DMS153 treated with DMSO at 0.1 percent for 48 hours (cell line): ENCODE measurements around the gene CDSN.
A peak's percentile ranks its signal among the peaks of the same experiment; 100 is the strongest.
"Not testable (repeated sequence)": the region's sequence is repeated elsewhere in the genome, so short reads cannot be mapped to it uniquely, and the experiment has no call there.

ENCODE experiments used
- DNase-seq: peaks from one replicate; lab custom pipeline; 2025; ENCODE audit not compliant: unreplicated experiment; lab: John Stamatoyannopoulos, UW

The CDSN gene, protein sequence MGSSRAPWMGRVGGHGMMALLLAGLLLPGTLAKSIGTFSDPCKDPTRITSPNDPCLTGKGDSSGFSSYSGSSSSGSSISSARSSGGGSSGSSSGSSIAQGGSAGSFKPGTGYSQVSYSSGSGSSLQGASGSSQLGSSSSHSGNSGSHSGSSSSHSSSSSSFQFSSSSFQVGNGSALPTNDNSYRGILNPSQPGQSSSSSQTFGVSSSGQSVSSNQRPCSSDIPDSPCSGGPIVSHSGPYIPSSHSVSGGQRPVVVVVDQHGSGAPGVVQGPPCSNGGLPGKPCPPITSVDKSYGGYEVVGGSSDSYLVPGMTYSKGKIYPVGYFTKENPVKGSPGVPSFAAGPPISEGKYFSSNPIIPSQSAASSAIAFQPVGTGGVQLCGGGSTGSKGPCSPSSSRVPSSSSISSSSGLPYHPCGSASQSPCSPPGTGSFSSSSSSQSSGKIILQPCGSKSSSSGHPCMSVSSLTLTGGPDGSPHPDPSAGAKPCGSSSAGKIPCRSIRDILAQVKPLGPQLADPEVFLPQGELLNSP

DNA sequence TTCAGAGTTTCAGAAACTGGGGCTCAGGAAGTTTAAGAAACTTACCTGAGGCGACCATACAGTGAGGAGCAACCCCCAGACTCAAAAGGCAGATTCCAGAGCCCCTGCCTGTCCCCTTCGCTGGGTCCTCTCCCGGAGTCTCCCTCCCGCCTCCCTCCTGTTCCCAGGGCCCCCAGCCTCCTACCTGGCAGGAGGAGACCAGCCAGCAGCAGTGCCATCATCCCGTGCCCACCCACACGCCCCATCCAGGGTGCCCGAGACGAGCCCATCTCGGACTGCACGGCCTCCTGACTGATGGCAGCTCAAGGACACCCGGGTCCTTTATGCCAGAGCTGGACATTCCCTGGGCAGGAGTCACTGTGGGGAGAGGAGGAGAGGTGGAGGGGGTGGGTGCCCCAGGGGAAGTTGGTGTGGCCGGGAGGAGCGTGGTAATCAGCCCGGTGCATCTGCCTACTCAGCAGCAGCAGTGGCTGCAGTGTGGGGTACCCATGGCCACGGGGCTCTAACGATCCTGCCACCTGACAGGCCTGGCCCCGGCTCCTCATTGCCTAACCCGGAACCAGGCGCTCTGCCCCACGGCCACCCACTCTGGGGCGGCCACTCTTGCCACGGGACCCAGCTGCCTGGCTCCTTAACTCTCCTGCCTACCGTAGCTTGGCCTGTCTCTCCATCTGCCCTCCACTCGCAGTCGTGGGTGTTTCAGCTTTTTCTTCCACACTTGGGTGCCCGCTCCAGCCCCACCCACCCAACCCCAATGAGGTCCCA, at the start of gene CDSN:
Gene CDSN (minus strand): TSS at position 296 of the 765 bp plus-strand sequence. CDS start 27 bp downstream, at position 269.
- no peak for DNase-seq

DNA sequence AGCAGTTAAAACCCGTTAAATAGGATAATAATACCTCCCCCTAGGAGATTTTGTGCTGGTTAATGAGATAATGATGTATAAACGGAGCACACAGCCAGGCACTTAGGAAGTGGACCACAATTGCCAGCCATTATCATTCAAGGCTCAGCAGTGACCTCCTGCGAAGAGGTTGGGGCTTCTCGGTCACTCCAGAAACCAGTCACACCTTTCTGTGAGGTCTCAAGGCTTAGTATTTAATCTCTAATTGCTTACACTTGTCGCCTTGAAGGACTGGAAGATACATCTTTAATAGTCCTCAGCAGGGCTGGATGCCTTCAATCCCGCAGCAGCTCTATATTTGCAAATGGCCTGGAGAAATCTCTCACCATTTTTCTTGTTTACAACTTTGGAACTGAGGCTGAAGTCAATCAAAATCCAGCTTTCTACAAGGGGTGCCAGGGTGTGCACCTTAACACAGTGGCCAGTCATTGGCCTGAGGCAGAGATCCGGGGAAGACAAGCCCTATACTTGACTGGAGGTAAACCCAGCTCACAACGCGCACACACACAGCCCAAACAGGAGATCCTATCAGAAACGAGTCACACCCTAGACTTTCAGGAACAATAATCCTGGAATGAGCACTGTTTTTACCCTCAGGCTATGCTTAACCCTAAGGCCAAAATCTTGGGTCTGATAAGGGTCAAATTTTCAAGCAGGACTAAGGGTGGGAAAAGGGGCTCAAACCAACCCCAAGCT, 49.0 kb upstream of the CDSN start:
- DNase-seq = no peak

DNA sequence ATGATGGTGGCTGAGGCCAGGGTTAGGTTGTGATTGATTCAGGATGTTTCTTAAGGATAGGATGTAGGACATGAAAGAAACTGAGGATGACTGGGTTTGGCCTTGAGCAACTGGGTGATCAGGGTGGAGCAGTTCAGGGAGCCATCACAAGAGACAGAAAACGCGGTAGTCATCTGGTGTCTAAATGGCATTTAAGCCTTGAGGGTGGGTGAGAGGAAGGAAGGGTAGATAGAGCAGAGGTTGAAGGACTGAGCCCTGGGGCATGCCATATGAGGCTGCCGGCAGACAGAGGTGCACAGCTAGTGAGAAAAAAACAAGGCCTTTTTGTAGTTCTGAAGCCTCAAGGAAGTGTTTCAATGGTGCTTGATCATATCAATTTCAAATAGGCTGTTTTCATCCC, 48.4 kb upstream of the CDSN start:
- no peak for DNase-seq

DNA sequence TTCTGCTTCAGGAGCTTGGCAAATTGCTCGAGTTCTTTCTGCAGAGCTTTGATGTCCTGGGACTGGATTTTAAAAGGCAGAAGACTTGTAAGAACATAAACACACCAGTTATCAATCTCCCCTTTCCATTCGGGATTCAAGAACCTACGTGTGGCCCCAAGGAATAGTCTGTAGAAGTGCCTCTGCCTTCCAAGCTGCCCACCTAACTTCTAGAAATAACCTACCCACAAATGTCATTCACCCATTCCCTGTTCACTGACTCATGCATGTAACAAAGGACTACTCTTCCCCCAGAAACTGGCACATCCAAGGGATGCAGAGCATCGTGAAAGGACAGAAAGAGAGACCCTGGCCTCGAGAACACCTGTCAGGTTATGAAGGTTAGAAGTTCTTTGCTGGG, 45.7 kb upstream of the CDSN start:
- DNase-seq = no peak

DNA sequence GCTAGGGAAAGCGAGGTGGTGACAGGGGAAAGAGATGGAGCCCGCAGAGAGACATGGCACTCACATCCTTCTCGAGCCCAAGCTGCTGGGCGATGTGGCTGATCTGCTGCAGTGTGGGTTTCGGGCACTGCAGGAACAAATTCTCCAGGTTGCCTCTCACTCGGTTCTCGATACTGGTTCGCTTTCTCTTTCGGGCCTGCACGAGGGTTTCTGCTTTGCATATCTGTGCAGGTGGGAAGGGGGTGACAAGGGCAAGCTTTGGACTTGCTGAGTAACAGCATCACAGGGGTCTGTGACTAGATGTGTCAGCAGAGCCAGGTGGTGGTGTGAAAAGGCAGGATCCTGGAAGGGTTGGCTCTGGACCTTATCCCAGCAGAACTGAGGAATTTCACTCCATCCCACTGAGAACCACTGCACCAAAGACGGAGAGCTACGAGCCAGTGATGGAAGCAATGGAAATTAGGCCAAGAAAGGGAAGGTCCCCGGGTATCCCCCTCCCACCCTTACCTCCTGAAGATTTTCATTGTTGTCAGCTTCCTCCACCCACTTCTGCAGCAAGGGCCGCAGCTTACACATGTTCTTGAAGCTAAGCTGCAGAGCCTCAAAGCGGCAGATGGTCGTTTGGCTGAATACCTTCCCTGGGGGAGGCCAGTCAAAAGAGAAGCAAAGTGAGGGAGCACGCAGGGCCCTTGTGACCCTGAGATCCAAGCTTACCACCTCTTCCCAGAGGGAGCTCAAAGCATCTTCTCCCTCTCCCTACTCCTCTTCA, 45.0 kb upstream of the CDSN start:
- not testable (repeated sequence) for DNase-seq

DNA sequence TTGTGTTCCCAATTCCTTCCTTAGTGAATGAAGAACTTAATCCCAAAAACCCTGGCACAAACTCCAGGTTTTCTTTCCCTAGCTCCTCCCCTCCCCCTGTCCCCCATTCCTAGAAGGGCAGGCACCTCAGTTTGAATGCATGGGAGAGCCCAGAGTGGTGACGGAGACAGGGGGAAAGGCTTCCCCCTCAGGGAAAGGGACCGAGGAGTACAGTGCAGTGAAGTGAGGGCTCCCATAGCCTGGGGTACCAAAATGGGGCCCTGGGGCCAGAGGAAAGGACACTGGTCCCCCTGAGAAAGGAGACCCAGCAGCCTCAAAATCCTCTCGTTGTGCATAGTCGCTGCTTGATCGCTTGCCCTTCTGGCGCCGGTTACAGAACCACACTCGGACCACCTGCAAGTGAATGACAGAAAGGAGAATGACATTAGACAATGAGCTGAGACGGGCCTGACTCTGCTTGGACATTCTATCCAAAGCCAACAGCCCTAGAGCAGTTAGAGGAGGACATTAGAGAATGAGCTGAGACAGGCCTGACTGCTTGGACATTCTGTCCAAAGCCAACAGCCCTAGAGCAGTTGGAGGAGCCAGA, 44.3 kb upstream of the CDSN start:
- DNase-seq = not testable (repeated sequence)

DNA sequence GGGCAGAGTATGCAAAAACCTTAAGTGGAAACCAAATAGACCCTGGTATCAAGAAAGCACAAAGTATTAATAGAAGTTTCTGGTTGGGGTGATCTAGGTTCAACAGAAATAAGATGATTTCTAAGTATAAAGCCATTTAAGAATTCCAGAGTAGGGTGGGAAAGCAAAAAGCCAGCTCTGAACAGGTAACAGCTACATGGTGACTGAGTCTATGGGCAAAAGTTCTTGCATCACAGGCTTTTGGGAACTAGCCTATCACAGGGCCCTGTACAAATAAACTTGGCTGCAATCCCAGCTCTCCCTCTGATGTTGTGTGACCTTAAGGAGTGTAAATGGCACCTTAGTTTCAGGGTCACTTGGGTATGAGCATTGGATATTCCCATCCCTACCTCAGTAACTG, 43.7 kb upstream of the CDSN start:
- no peak for DNase-seq

DNA sequence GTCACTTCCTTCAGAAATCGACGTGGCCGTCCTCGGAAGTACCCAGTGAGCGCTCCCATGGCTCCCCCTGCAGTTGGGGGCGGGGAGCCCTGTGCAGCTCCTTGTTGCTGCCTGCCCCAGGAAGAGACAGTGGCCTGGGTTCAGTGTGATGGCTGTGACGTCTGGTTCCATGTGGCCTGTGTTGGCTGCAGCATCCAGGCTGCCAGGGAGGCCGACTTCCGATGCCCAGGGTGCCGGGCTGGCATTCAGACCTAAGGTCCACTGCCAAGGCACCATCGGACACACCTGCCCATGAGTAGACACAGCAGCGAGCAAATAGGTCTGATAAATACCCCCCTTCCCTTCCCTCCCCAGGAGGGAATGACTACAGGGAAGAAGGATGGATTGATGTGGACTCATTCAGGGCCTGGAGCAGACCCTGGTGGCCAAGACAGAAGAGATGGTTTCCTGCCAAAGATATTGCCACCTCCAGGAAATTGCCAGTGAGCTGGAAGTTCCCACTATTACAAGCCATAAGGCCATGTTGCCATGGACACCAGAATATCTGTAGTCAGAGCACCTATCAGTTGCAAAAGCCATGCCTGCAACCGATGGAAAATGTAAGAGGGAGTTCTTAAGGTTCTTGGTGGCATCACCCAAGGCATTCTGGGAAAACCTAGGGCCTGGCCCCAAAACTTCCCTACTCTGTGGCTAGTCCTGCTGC, 42.4 kb upstream of the CDSN start:
- no peak for DNase-seq

DNA sequence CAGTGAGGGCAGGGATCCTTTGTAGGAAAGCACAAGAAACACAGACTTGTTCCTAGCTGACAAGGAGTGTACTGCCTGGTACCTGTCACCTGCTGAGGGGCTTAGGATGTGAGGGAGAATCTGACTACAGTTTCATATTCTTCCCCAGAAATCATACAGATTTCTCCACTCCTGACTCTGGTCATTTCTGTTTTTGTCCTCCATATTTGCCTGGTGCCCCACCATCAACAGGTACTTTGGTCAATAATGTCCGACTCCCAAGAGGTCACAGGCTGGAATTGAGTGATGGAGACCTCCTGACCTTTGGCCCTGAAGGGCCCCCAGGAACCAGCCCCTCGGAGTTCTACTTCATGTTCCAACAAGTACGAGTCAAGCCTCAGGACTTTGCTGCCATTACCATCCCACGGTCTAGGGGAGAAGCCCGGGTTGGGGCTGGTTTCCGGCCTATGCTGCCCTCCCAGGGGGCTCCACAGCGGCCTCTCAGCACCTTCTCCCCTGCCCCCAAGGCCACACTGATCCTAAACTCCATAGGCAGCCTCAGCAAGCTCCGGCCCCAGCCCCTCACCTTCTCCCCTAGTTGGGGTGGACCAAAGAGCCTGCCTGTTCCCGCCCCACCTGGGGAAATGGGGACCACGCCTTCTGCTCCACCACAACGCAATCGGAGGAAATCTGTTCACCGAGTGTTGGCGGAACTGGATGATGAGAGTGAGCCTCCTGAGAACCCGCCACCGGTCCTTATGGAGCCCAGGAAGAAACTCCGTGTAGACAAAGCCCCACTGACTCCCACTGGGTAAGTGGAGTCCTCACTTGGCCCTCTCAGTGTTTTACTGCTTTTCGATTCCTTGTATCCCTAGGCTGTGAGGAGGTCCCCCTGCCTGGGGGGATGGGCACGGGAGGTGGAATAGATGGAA, 41.2 kb upstream of the CDSN start:
- DNase-seq = no peak

DNA sequence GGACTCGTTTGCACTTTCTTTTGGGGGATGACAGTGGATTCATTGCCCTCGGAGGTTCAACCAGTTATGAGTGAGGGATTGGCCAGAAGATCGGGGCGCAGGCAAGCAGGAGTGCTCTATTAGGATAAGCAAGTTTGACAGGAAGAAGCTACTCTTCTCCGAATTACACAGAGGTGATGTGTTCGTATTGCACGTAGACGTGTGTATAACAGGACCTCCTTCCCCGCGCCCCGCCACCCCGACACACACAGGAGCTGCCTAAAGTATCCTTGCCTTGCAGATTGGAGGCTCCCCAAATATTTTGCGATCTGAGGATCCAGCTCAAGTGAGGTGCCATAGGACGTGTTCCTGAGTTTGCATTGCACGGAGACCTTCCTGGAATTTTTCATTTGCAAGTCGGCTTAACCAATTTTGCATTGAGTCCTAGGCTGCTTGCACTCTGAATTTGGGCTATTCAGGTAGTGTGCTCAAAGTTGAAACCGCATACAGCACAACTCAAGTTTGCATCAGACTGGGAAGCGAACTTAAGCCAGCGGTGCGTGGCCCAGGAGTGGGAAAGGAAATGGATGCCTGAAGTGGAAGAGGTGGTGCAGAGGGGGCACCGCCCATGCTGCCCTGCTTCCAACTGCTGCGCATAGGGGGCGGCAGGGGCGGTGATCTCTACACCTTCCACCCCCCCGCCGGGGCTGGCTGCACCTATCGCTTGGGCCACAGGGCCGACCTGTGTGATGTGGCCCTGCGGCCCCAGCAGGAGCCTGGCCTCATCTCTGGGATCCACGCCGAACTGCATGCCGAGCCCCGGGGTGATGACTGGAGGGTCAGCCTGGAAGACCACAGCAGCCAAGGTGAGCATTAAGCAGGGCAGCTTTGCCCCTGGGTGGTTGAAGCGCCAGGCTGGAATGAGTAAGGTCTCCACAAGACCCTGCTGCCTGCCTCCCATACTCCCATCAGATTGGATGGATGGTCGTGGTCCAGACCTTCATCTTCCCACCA, 38.9 kb upstream of the CDSN start:
- DNase-seq = no peak

DNA sequence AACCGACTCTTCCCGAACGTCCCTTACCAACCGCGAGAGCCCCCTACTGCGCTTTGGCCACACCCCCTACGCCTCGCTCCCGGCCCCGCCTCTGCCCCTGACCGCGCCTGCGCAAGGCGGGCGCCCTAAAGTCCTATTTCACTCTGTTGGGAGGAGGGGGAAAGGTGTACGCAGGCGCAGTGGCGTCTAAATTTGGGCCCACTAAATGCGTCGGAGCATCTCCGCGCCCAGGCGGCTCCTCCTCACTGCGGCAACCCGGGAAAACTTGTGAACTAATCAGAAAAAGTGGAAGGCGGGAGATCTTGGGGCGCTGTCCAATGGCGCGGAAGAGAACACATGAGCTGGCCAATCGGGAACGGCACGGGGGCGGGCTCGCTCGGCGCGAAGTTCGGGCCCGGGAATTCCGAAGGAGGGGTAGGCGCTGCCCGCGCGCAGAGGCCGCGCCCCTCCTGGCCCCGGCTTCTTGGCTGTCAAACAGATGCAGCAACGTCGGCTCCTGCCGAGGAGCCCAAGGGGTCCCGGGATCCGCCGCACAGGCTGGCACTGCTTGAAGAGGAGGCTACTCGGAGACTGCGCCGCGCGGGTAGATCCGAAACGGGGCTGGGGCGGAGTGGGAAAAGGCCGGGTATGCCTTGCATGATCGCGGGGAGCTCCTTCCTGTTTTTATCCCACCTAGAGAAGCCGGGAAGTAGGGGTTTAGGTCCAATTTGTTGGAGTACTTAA, 38.1 kb upstream of the CDSN start, which contains the start of gene TCF19:
Gene TCF19 (plus strand): TSS at position 450 of the 723 bp plus-strand sequence. CDS start 881 bp downstream, outside the sequence.
- peak; percentile 95 for DNase-seq

DNA sequence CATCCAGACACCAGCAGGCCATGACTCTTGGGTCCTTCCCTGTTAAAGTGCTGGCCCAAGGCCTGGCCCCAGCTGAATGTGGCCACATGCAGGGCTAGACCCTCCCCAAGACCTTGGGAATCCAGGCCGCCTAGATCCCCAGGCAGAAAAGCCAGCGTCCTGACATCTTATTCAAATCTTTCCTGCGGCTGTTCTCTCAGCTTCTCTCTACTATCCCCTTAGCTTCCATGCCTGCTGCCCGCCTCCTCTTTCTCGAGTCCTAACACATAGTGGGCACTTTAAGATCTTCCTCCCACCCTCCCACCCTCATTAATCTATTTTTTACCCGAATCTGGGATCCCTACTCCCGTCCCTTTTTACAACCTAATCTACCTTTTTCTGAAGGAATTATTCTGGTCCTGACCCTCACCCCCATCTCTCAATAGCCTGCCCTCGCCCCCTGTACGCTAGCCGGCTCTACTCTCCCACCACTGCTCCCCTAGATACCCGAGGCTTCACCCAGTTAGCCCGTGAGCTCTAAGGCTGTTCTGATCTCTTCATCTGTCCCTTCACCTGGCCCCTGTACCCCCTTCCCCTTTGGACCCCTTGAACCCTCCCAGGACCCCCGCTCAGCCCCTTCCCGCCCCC, 37.4 kb upstream of the CDSN start, which contains the start of gene CCHCR1:
Gene CCHCR1 (minus strand): TSS at position 290 of the 627 bp plus-strand sequence. CDS start 202 bp downstream, at position 88.
- no peak for DNase-seq

DNA sequence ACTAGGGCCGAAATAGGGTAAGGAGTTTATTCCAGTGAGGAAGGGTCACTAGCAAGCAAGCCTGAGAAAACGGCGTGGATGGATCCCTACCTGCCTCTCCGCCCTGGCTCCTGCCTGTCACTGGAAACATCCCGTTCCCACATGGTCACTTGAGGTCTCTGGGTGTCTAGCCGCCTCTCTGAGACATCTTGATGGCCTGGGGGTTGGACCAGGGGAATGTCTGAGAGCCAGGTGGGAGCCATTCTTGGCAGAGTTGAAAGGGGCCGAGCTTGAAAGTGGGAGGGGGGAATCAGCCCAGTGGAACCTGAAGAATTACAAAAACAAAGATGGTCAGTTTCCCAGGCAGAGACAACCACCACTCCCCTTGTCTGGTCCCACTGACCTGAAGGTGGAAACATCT, 36.4 kb upstream of the CDSN start:
- DNase-seq = no peak

DNA sequence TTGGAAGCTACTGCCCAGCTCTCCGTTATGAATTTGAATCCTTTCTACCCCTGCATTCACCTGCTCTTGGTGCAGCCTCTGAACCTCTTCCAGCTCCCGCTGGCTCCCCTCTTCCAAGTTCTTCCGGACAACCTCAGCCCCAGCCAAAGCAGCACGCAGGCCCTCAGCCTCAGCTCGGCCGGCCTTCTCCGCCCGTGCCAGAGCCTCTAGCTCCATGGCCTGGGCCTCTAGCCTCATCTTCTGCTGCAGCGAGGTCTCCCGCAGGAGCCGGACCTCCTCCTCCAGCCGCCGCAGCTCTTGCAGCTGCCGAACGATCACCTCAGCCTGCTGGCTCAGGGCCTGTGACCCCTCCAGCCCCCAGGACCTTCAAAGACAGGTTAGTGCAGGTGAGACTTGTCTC, 34.2 kb upstream of the CDSN start:
- DNase-seq = no peak

DNA sequence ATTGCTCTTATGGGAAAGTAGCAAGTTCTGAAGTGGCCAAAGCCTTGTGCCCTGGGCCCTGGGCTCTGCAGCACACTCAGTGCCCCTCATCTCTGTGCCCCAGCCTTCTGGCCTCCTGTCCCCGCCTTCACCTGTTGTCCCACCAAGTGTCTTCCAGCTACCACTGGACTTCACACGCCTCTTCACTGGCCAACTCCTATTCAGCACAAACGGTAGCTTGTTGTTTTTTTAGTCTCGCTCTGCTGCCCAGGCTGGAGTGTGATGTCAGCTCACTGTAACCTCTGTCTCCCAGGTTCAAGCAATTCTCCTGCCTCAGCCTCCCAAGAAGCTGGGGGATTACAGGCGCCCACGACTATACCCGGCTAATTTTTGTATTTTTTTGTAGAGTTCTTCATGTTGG, 32.5 kb upstream of the CDSN start:
- DNase-seq = no peak

DNA sequence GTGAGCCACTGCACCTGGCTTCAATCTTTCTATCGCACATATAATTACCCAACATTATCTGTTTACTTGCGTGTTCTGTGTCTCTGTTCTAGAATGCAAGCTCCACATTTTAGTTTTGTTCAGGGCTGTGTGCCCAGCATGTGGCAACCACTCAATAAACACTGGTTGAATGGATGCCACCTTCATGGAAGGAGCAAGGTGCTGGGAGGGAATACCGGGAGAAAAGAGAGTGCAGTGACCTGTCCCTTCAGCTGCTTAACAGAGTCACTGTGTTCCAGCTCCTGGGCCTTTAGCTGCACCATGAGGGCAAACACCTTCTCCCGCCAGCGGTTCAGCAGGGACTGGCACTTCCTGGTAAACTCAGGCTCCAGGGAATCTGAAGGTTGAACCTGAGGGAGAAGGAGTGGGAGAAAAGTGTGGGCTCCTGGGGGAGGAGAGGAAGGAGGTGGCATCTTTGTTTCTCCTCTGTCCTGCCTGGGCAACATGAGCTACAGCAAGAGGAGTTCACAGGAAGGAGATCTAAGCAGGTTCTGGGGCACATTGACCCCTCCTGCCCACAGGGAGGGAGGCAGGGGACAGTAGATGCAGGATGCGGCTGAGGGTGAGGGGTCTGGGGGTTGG, 29.7 kb upstream of the CDSN start:
- no peak for DNase-seq
